Left lung (tissue), 10 donors: ENCODE results near the gene ATP6V0A4. TPM values are rescaled to one million over a fixed set of nuclear protein-coding genes. Genes with fewer than 3 reads are reported as not detected.
A peak's percentile ranks its signal among the peaks of the same experiment; 100 is the strongest.
"Not testable (repeated sequence)": the region's sequence is repeated elsewhere in the genome, so short reads cannot be mapped to it uniquely, and the experiment has no call there.

Experiments used
- ATAC-seq: fragments of 200-7000 bp; cut with Tn5 transposase; one replicate; pipeline ENCODE4 v1.9.1; 2020; ENCODE audit warnings: moderate library complexity
- DNase-seq, 4 donors: peaks; one replicate each; pipeline ENCODE4 v3.0.0-alpha.2; 2013 to 2020
- H3K27ac ChIP-seq, 2 donors: fragments of 200-600 bp; sonication (generic) in 1 of 2; one replicate each; pipeline versions ENCODE4 v1.5.0 to v1.8.0; 2020 to 2021
- H3K27me3 ChIP-seq, 2 donors: fragments of 200-600 bp; sonication (generic) in 1 of 2; one replicate each; pipeline versions ENCODE4 v1.5.0 to v1.8.0; 2020 to 2021
- H3K36me3 ChIP-seq, 2 donors: fragments of 200-600 bp; sonication (generic) in 1 of 2; one replicate each; pipeline versions ENCODE4 v1.5.0 to v1.8.0; 2020 to 2021
- H3K4me1 ChIP-seq, 2 donors: fragments of 200-600 bp; one replicate each; pipeline ENCODE4 v1.8.0; 2021
- H3K4me3 ChIP-seq, 2 donors: fragments of 200-600 bp; sonication (generic) in 1 of 2; one replicate each; pipeline versions ENCODE4 v1.5.0 to v1.8.0; 2020 to 2021; ENCODE audit warnings: mild to moderate bottlenecking in 1 of 2
- H3K9me3 ChIP-seq, 2 donors: fragments of 200-600 bp; sonication (generic) in 1 of 2; one replicate each; pipeline versions ENCODE4 v1.5.0 to v1.8.0; 2020 to 2021
- intact Hi-C, 2 donors: fragments of 100-400 bp; cut with DNase I; formaldehyde crosslinking; loops; one replicate each; pipeline versions ENCODE4 v1.11.2 to v1.14.2; 2022
- polyA plus RNA-seq, 6 donors: library from polyadenylated mRNA; unstranded; fragments of 120-200 nt; gene quantifications; one replicate each; pipeline ENCODE4 v1.2.1, GENCODE V29; 2013; ENCODE audit not compliant: insufficient read length in 6 of 6
- total RNA-seq, 2 donors: library from RNA; stranded (reverse); fragmentation: NEBNext Ultra II Directional; extraction: Animal tissue kit (Norgen Biotek cat#: 25700); gene quantifications; one replicate each; pipeline ENCODE4 v1.2.1, GENCODE V29; 2021
- TF ChIP-seq, protein P1 (sequence below), 2 donors: fragments of 200-600 bp; sonication (generic) in 1 of 2; IDR thresholded peaks; one replicate each; pipeline versions ENCODE4 v1.5.0 to v1.8.0; 2021; ENCODE audit warnings: antibody characterized with exemption in 2 of 2
- donor health status: DM: no; HTN: yes; CAD: no.
- donor health status: DM: no; HTN: no; CAD: no.

Gene ATP6V0A4
- total and polyA plus RNA-seq, 8 donors = 0.52 to 7.3 (median 0.87) TPM

DNA sequence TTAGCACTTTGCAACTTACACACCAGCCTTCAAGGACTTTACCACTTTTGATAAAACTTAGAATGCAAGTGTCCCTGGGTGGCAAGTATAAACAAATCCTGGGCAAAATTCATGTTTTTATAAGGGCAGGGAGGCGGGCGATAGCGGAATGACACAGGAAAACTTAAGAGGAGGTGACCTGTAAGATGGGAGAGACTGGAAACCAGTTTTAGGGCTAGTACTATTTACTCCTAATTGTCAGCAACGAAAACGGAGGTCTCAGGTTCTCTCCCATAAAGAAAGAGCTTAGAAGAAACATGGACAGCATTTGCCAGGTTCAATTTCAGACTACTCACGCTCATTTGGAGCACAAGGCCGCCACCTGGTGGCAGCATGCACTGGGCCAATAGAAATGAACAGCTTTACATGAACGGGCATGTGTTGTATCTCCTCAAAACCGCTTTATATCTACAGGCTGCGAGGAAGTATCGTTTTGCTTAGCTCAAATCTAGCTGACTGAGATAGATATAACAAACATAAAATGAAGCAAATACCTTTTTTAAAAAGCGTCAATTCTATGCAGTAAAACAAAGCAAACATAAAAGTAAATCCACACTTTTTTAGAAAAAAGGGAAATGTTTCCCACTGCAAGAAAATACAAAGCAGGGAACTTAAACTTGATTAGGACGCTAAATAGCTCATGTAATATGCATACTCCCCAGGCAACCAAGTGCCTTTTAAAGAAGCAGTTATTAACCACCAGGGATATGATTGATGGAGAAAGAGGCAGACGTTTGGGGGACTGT lies 59.3 kb downstream of the ATP6V0A4 start:
- H3K27me3 ChIP-seq = no peaks in the 10 kb centered on the region
- no peak overlapping the region for H3K27ac ChIP-seq
- intact Hi-C loops = loop anchor here in 1 of 2 donors (5.0 to 10.0 kb wide), 2 partner anchors 576 to 1134 kb away; no protein-coding TSS in a partner anchor
- H3K36me3 ChIP-seq = no peaks in the 10 kb centered on the region
- no peaks in the 10 kb centered on the region for H3K9me3 ChIP-seq
- H3K4me3 ChIP-seq = no peak overlapping the region
- TF ChIP-seq, protein P1, sequence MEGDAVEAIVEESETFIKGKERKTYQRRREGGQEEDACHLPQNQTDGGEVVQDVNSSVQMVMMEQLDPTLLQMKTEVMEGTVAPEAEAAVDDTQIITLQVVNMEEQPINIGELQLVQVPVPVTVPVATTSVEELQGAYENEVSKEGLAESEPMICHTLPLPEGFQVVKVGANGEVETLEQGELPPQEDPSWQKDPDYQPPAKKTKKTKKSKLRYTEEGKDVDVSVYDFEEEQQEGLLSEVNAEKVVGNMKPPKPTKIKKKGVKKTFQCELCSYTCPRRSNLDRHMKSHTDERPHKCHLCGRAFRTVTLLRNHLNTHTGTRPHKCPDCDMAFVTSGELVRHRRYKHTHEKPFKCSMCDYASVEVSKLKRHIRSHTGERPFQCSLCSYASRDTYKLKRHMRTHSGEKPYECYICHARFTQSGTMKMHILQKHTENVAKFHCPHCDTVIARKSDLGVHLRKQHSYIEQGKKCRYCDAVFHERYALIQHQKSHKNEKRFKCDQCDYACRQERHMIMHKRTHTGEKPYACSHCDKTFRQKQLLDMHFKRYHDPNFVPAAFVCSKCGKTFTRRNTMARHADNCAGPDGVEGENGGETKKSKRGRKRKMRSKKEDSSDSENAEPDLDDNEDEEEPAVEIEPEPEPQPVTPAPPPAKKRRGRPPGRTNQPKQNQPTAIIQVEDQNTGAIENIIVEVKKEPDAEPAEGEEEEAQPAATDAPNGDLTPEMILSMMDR (IDR thresholded peaks at IDR 0.05) = peak; percentile 81 to 83
- peak; percentile 71 to 91 (median 83) for DNase-seq
- H3K4me1 ChIP-seq = peaks cover 0 to 5% of the 10 kb centered on the region in 2 donors
- peak; percentile 99 for ATAC-seq

DNA sequence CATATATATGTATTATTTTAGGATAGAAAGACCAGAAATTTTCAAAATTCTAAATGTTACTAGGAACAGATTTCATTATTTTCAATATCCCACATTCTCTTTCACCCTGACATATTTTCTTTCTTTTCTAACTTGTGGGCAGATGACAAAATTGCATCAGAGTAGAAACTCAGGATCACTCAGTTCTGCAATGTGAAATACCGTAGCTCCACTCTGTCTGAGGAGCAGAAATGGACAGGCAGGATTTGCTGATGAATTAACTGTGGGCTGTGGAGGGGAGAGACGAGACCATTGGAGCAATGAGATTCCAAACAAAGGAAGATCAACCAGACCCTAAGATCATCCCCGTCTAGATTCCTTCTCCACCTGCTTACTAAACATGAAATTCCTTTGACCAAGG lies 59.9 kb downstream of the ATP6V0A4 start:
- ATAC-seq (no peak), DNase-seq (no peak)
- H3K4me1 ChIP-seq = peaks cover 0 to 5% of the 10 kb centered on the region in 2 donors
- H3K27ac ChIP-seq = no peak overlapping the region
- intact Hi-C loops = loop anchor here in 1 of 2 donors (5.0 to 10.0 kb wide), 2 partner anchors 576 to 1133 kb away; no protein-coding TSS in a partner anchor
- TF ChIP-seq, protein P1 (IDR thresholded peaks at IDR 0.05) = no peak
- H3K36me3 ChIP-seq = no peaks in the 10 kb centered on the region
- no peak overlapping the region for H3K4me3 ChIP-seq
- H3K27me3 ChIP-seq = no peaks in the 10 kb centered on the region
- H3K9me3 ChIP-seq = no peaks in the 10 kb centered on the region

DNA sequence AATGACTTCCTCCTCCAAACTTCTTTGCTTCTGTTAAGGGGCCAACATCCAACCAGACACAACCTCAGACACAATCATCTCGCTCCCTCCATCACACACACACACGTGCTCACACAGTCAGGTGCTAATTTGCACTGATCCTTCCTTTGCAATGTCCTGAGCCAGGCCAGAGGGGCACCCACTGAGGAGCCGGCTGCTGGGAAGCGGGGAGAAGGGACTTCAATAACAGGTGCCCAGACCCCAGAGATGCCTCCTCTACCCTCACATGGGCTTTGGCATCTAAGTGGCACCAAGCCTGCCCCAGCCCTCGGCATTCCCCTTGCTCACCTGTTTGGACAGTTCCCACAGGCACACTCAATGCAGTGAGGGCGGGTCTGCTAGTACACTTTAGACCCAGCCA lies 62.6 kb downstream of the ATP6V0A4 start:
- Histone ChIP-seq H3K27ac (no peak overlapping the region), H3K4me3 (no peak overlapping the region), H3K4me1 (peaks cover 0 to 5% of the 10 kb centered on the region in 2 donors), H3K27me3 (no peaks in the 10 kb centered on the region), H3K36me3 (no peaks in the 10 kb centered on the region), H3K9me3 (no peaks in the 10 kb centered on the region)
- TF ChIP-seq, protein P1 (IDR thresholded peaks at IDR 0.05) = no peak
- ATAC-seq (no peak), DNase-seq (no peak)
- intact Hi-C loops = loop anchor here in 1 of 2 donors (5.0 to 10.0 kb wide), 2 partner anchors 573 to 1131 kb away; no protein-coding TSS in a partner anchor

DNA sequence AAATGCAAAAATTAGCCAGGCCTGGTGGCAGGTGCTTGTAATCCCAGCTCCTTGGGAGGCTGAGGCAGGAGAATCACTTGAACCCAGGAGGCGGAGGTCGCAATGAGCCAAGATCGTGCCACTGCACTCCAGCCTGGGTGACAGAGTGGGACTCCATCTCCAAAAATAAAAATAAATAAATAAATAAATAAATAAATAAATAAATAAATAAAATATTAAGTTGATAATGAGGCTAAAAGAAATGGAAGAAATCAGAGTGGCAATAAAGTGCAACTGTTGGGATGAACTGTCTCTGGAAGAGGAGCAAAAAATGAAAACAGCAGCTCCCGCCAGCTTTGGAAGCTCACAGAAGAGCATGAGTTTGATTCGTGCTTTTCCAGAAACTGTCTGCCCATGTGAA lies 66.3 kb downstream of the ATP6V0A4 start:
- not testable (repeated sequence) for H3K9me3 ChIP-seq, ATAC-seq, DNase-seq, H3K27me3 ChIP-seq, H3K4me3 ChIP-seq, H3K4me1 ChIP-seq, H3K36me3 ChIP-seq, H3K27ac ChIP-seq
- intact Hi-C loops = loop anchor here in 1 of 2 donors (10.0 kb wide), 1 partner anchor 1127 kb away; no protein-coding TSS in a partner anchor

DNA sequence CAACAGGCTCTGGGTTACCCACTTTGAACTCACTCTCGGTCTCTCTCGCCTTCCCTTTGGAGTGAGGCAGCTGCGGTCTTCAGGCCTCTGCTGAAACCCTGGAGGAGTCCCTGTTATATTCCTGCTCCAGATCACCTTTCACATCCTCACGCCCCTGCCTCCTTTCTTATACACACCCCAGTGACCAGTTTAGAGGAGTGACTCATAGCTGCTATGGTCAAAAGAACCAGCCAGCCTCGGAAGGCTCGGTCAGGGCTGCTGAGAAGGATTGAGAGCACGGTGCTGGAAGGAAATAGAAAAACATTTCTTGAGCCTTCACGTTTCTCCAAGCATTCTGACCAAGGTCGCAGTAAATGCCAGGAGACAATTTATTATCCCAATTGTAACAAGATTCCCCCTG lies 68.6 kb downstream of the ATP6V0A4 start:
- Histone ChIP-seq H3K36me3 (no peaks in the 10 kb centered on the region), H3K4me1 (no peaks in the 10 kb centered on the region), H3K4me3 (no peak overlapping the region), H3K27ac (no peak overlapping the region), H3K27me3 (no peaks in the 10 kb centered on the region), H3K9me3 (no peaks in the 10 kb centered on the region)
- TF ChIP-seq, protein P1 (IDR thresholded peaks at IDR 0.05) = no peak
- intact Hi-C loops = no loop called here
- ATAC-seq (no peak), DNase-seq (no peak)
